GM12878 (cell line): Measurements from ENCODE around the gene UBXN4. TPM values are rescaled to one million over a fixed set of nuclear protein-coding genes. Genes with fewer than 3 reads are reported as not detected.

Experiments
- BCLAF1 ChIP-seq: fragments of 450-650 bp; IDR thresholded peaks from 2 replicates; pipeline ENCODE4 v1.6.1; 2017; ENCODE audit warnings: antibody characterized with exemption, mild to moderate bottlenecking, moderate library complexity
- CTCF ChIP-seq, 3 experiments: IDR thresholded peaks in 2 of 3; conservative IDR thresholded peaks in 1 of 3; 2 replicates each; pipeline ENCODE4 v1.5.1; 2011; ENCODE audit warnings: low read depth in 3 of 3, low read length in 3 of 3, mild to moderate bottlenecking in 3 of 3, control low read depth in 2 of 3, moderate library complexity in 2 of 3, inconsistent platforms in 1 of 3, mixed read lengths in 1 of 3; ENCODE audit not compliant: control insufficient read depth in 2 of 3, insufficient read depth in 1 of 3; ENCODE audit errors: extremely low read depth in 1 of 3
- IRF3 ChIP-seq: fragments of 450-650 bp; IDR thresholded peaks from 2 replicates; pipeline ENCODE4 v1.6.1; 2014; ENCODE audit warnings: mild to moderate bottlenecking
- KLF5 ChIP-seq: fragments of 450-650 bp; IDR thresholded peaks from 2 replicates; pipeline ENCODE4 v1.6.1; 2014; ENCODE audit warnings: mild to moderate bottlenecking; ENCODE audit not compliant: partially characterized antibody
- ZBTB33 ChIP-seq: fragments of 450-650 bp; IDR thresholded peaks from 2 replicates; pipeline ENCODE4 v1.6.1; 2017; ENCODE audit warnings: mild to moderate bottlenecking
- ZNF24 ChIP-seq: fragments of 450-650 bp; IDR thresholded peaks from 2 replicates; pipeline ENCODE4 v1.6.1; 2017; ENCODE audit warnings: antibody characterized with exemption, mild to moderate bottlenecking
- ZNF687 ChIP-seq: fragments of 450-650 bp; IDR thresholded peaks from 2 replicates; pipeline ENCODE4 v1.6.1; 2017; ENCODE audit warnings: mild to moderate bottlenecking, moderate library complexity
- polyA plus RNA-seq, 11 experiments: library from polyadenylated mRNA; depleted of rRNA in 4 of 11; unstranded in 6 of 11; stranded (reverse) in 5 of 11; fragments of >200 nt; fragmentation: Nextera tagmentation in 4 of 11; fragmentation: Illumina TruSeq in 1 of 11; extraction: Ambion mirVana in 4 of 11; extraction: Trizol in 1 of 11; gene quantifications; 1 replicate in 1 of 11; 2 replicates in 10 of 11; pipeline versions ENCODE4 v1.2.1 to v1.2.3, GENCODE V29; 2011 to 2016; ENCODE audit warnings: inconsistent platforms in 2 of 11, missing spikeins in 2 of 11, low read depth in 1 of 11
- total RNA-seq, 4 experiments: library from RNA; depleted of rRNA in 3 of 4; stranded (reverse); fragments of >200 nt in 3 of 4; fragmentation: Illumina TruSeq in 1 of 4; extraction: Trizol in 1 of 4; gene quantifications; 2 replicates each; pipeline versions ENCODE4 v1.2.1 to v1.2.3, GENCODE V29; 2013 to 2021

UBXN4 gene
- total and polyA plus RNA-seq, 10 of the 15 experiments (the other 5 are each of a cell fraction or from before 2014, with no cell fraction given), result 52.6 to 133 (median 71.9) TPM

DNA sequence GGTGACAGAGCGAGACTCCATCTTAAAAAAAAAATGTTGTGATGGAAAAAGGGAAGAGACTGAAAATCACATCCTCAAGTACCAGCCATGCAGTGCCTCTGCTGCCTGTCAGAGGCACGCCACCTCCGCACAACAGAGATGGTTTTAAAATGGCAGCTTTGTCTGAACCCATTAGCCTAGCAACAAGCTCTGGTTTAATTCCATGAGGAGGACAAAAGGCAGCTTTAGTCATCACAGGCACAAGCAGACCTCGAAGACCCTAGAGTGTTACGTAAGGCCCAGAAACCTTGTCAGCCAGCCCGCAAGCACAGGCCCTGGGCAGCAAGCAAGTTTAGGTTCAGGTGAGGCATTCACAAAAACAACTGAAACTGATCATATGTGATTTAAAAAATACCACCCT lies 84.9 kb downstream of the UBXN4 start (continued):
- no peak for TF ChIP-seq IRF3
- TF ChIP-seq BCLAF1, result no peak
- TF ChIP-seq ZNF687, result no peak
- TF ChIP-seq ZNF24, result no peak
- no peak for TF ChIP-seq KLF5
- no peak for TF ChIP-seq ZBTB33
- no peak for TF ChIP-seq CTCF (IDR thresholded peaks at IDR 0.05 in 2 of 3, conservative IDR thresholded peaks at IDR 0.05 in 1 of 3; ENCODE audit: control insufficient read depth in 2 of 3, extremely low read depth in 1 of 3, insufficient read depth in 1 of 3, low read depth in 3 of 3, low read length in 3 of 3)
